SKM-1 treated with dmso at 0.1 percent for 144 hours (cell line): ENCODE measurements around the gene USP10.

Experiments used
- DNase-seq: peaks from one replicate; lab custom pipeline; 2025; ENCODE audit not compliant: unreplicated experiment; lab: John Stamatoyannopoulos, UW

Gene USP10

DNA sequence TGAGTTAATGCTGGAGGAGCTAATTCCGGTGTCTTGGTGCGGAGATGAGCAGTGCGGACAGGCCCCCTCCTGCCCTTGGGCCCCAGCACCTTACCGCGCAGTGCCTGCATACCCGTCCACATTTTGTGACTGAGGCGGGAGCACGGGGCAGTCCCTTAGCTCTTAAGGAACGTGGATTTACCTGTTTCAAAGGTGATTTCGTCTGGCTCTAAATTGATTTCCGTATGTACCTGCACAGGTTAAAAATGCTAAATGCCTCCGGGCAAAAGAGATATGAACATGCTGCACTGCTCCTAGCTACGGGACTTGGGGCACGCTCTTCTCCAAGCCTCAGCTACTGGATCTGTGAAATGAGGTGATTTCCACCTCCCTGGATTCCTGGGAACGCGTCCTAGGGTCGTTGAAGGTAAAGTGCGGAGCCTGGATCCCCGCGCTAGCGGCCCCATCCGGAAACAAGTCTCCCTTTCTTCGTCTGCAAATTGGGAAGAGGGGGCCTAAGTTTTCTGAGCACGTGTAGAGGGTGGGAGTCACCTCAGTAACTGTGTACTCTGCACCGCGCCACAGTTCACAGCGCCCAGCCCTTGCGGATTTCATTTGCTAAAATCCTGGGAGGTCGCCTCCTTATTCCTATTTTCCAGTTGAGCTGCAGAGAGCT is 119.3 kb downstream of the USP10 start:
- DNase-seq = no peak

DNA sequence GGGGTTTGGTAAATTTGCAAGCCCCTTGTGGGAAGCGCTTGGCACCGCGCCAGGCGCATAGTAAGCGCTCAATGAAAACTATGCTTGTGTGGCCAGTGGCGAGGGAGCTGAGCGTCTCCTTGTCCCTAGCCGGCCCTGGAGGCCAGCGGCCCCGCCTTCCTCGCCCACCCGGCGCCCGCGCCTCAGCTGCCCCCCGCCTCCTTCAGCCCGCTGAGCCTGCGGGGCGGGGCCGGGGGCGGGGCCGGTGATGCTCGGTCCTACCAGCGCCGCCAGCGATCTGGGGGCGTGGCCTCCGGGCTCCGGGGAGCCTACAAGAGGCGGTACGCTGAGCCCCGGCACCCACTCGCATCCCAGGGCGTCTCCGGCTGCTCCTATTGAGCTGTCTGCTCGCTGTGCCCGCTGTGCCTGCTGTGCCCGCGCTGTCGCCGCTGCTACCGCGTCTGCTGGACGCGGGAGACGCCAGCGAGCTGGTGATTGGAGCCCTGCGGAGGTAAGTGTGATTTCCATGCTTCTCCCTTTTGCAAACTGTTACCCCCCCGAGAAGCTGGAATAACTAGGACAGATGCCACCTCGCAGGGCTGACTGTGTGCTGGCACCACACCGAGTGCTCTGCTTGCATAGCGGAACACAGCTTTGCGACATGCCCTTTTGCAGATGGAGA is 120.0 kb downstream of the USP10 start, which contains the start of gene CRISPLD2:
Gene CRISPLD2 (plus strand): TSS at position 342 of the 661 bp plus-strand sequence. CDS start 18,511 bp downstream, outside the sequence.
- peak; percentile 20 for DNase-seq

DNA sequence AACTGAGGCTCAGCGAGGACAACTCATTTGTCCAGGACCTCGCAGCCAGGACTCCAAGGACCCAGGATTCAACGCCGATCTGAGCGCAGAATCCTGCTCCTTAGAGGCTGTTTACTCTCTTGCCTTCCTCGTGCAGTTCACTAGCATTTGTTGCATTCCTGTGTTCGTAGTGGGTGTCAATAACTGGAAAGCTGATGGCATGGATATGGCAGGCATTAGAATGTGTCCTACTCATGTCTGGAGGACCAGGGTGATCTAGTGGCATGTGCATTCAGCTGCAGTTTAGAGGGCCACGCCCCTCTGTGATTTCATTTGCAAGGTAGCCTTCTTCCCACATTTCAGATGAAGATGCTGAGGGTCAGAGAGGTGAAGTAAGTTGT is 120.5 kb downstream of the USP10 start:
- DNase-seq = no peak

DNA sequence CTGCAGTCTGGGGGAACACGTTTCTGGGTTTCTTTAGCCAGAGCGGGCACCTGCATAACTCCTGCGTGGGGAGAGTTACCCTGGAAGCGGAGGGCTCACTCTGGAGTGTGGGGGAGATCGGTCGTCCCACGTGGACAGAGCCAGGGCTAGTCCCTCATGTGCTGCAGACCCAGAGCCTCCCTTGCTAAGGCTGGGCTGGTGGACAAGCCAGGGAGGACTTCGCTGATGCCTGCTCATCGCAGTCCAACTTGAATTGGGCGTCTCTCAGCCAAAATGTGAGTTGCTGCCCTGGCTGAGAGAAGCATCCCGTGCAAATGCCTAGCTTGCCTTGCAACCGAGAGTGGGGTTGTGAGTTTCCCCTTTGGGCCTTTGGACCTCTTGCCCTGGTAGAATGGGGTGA is 121.0 kb downstream of the USP10 start:
- no peak for DNase-seq

DNA sequence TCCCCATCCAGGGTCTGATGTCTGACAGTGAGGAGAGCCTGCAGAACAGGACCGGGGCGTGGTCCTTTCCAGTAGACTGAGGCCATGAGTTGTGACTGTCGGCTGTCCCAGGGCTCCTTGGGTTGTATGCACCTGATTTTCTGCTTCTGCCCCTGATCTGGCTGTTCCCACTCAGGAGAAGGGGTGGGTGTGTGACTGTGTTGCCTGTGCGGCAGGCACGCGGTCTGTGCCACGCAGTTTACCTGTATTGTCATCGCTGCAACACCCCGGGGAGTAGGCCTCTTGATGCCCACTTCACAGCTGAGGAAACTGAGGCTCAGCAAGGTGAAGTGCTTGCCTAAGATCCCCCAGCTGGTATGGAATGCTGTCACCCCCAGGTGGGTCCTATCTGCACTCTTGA is 121.4 kb downstream of the USP10 start:
- no peak for DNase-seq

DNA sequence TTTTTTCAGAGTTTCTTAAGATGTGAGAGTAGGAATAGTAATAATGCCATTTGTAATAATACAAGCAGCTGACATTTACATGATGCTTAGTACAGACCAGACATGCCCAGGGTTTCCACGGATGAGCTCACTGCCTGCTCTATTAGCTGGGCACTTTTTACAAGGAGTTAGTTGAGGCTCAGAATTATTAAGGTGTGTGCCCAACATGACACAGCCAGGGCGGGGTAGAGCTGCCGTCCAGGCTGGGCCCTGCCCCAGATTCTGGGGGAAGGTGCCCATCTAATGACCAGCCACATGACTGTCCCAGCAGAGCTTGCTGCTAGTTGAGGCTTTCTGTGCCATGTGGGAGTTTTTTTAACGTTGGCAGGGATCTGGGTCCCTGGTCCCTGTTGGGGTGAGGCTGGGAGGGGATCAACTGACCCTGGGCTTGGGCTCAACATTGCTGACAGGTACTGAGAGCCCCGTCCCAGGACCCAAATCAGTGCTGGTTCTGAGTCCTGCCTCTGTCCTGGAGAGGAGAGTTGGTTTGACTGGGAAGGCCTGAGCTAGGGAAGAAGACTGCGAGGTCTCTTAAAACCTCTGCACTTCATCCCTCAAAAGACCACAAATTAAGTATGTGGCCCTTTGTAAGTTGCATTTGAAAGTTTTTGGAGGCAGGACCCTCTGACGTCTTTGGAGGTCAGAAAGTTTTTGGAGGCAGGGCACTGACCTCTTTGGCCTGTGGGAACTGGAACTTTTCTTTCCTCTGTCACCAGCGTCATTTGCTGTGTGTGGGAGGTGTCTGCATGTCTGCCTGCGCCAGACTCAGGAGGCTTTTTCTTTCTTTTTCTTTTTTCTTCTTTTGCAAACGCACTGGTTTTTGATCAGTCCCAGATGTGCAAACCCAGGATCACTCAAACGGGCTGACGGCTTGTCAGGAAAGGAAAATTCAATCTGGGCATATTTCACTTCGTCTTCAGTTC is 122.2 kb downstream of the USP10 start:
- no peak for DNase-seq

DNA sequence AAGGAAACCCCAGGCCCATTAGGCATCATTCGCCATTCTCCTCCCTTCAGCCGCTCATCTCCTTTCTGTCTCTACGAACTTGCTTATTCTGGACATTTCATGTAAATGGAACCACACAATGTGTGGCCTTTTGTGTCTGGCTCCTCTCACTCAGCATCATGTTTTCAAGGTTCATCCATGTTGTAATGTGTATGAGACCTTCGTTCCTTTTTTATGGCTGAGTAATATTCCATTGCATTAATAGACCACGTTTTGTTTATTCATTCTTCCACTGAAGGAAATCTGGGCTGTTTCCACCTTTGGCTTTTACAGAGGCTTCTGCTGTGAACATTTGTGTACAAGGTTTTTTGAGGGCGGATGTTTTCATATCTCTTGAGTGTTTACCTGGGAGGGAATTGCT is 123.2 kb downstream of the USP10 start:
- DNase-seq = no peak

DNA sequence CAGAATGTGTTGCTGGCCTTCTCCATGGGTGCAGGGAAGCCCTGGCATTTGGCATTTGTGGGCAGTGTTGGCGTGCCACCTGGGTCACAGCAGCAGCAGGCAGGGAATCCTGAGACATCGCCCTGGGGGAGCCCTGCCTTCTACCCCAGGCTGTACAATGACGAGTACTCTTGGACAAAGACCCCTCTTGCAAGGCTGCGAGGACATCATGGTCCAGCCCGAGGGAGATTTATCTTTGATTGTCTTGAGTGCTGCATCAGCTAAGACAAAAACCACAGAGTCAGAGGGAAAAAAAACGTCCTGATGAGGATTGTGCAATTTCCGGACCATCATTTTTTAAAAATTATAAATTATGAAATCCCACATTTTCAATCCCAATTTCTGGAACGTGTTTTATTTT is 123.7 kb downstream of the USP10 start:
- no peak for DNase-seq

DNA sequence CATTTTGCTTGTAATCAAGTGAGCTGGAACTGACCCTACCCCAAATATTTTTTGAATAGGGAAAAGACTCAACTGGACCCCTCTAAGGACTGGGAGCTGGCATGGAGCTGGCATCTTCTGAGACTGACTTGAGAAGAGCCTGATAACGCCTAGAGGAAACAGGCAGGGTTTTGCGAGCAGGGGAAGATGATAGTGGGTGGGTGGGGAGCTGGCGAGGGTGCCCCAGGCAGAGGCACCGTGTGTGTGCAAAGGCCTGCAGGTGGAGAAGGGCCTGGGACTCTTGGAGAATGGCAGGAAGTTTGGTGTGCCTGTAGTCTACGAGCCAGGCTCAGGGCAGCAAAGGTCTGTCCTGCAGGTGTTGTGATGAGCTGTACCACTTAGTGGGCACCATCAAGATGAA is 124.1 kb downstream of the USP10 start:
- no peak for DNase-seq

DNA sequence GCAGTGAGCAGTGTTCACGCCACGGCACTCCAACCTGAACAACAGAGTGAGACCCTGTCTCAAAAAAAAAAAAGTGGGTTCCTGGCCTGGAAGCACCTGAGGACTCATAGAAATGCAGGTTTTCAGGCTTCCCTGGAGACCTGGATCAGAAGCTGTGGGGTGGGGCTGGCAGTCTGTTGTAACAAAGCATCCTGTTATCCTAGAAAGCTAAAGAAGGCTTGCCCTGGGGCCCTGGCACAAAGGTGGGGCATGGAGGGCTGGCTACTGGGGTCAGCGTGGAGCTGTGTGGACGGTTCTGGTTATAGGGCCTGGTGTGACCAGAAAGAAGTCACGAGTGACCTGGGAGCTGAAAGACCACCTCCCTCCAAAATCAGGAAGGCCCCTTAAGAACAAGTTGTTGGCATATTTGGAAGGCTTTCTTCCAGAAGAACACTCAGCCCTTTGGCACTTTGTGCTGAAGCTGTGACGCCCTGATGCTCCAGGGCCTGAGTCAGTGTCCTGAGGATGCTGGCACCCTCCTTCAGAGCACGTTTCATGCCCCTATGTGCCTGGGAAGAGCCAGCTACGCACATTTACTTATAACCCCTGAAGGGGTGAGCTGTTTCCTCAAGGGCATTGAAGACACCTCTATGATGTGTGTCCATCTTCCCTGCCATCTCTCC is 126.2 kb downstream of the USP10 start:
- DNase-seq = no peak

DNA sequence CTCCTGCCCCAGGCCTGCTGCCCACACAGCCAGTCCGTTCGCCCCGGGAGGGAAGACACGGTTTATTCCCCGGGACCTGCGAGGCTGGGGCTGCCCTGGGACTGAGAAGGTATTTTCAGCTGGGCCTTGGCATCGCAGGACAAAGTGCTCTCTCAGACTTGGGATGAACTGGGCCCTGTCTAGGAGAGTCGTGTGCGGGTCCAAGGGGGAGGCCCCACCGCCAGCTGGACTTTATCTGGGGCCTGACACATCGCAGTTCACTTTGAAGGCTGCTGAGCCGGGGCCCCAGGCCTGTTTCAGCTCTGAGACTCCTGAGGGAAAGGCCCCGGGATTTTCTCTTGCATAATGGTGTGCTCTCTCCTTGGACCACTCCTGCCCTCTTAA is 126.8 kb downstream of the USP10 start:
- no peak for DNase-seq

DNA sequence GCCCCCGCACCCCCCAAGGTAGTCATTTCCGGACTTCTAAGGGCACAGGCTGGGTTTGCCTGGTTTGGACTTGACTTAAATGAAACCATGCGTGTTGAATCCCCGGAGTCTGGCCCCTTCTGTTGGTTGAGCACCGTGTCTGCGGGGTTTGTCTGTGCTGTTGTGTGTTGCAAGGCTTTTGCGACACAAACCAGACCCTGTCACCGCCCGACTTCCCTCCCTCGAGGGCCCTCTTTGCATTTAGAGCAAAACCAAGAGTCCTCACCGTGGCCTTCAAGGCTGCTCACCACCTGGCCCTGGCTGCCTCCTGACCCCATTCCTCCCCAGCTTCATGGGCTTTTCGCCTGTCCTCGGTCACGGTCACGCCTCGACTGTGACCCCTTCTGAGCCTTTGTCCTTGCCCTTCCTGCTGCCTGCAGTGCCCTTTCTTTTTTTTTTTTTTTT is 127.4 kb downstream of the USP10 start:
- peak; percentile 83 for DNase-seq

DNA sequence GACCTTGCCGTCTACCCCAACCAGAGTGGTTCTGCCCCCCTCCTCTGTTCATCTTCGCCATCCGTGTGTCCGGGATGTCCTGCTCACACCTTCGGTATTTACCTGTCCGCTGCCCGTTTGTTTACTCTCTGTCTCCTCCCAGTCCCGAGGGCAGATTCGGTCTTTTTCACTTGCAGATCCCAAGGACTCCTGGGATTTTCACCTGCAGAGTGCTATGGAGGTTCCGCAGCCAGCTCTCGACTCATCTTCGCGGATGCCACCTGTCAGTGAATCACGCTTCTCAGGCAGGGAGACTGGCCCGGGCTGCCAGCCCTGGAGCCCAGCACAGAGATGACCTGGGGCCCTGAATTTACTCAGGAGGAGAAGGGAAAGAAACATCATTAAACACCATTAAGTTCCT is 128.1 kb downstream of the USP10 start:
- DNase-seq = no peak

DNA sequence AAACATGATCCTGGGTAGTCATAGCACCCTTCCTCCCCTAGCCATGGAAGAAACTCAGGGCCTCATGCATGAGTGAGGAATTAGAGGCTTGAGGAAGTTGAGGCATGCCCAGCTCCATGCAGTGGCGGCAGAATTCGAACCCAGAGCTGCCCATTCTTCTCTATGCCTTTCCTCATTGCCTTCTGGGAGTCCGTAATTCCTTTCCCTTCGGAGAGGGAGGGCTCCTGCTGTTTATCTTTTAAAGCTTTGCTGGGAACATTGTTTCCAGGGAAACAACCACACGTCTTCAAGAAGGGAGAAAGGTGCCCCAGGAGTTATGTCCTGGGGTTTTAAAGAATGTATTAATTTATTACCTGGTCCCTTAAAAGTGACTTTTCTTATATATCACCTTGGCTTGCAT is 128.5 kb downstream of the USP10 start:
- DNase-seq = no peak
